ENCODE results near the gene AGAP3. TPM values are rescaled to one million over a fixed set of nuclear protein-coding genes. Genes with fewer than 3 reads are reported as not detected.

AGAP3 gene
- total RNA-seq, 2 donors from 2014 or later: 80.3 to 112 TPM

GRCh38 chr7:151081170-151082101, 4.8 kb upstream of the AGAP3 start:
- Histone ChIP-seq H3K27me3 (replicated peaks; ENCODE audit: insufficient read depth) (no peaks in the 10 kb centered on the region), H3K4me3 (peak overlapping the region; percentile 83 to 87), H3K9me3 (no peaks in the 10 kb centered on the region), H3K4me1 (replicated peaks) (peaks cover 27% of the 10 kb centered on the region), H3K27ac (peak overlapping the region; percentile 88 to 90), H3K36me3 (no peaks in the 10 kb centered on the region)
- DNase-seq (ENCODE audit: low spot score): no peak
- TF ChIP-seq POLR2AphosphoS5 (IDR thresholded peaks at IDR 0.05) (no peak), POLR2A (IDR thresholded peaks at IDR 0.05) (peak; percentile 6)
- TF ChIP-seq, protein P1, sequence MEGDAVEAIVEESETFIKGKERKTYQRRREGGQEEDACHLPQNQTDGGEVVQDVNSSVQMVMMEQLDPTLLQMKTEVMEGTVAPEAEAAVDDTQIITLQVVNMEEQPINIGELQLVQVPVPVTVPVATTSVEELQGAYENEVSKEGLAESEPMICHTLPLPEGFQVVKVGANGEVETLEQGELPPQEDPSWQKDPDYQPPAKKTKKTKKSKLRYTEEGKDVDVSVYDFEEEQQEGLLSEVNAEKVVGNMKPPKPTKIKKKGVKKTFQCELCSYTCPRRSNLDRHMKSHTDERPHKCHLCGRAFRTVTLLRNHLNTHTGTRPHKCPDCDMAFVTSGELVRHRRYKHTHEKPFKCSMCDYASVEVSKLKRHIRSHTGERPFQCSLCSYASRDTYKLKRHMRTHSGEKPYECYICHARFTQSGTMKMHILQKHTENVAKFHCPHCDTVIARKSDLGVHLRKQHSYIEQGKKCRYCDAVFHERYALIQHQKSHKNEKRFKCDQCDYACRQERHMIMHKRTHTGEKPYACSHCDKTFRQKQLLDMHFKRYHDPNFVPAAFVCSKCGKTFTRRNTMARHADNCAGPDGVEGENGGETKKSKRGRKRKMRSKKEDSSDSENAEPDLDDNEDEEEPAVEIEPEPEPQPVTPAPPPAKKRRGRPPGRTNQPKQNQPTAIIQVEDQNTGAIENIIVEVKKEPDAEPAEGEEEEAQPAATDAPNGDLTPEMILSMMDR (IDR thresholded peaks at IDR 0.05): no peak
- intact Hi-C loops (cut with DNase I): loop anchor here (2.0 to 10.0 kb wide), 2 partner anchors 23 to 117 kb away; partner anchors contain the start of gene SLC4A2
- 29% methylated on average over 52 of the region's 64 CpGs for WGBS

- peaks cover 27% of the 10 kb centered on the region for H3K4me1 ChIP-seq (replicated peaks)
- H3K27me3 ChIP-seq (replicated peaks; ENCODE audit: insufficient read depth): no peaks in the 10 kb centered on the region
- no peak for DNase-seq (ENCODE audit: low spot score)
- peak overlapping the region; percentile 77 to 91 for H3K4me3 ChIP-seq
- intact Hi-C loops (cut with DNase I): loop anchor here (2.0 to 10.0 kb wide), 2 partner anchors 24 to 118 kb away; partner anchors contain the start of gene SLC4A2
- H3K27ac ChIP-seq: peak overlapping the region; percentile 88 to 90
- no peaks in the 10 kb centered on the region for H3K36me3 ChIP-seq
- TF ChIP-seq, protein P1 (IDR thresholded peaks at IDR 0.05): no peak
- no peak for TF ChIP-seq POLR2A (IDR thresholded peaks at IDR 0.05)
- no peak for TF ChIP-seq POLR2AphosphoS5 (IDR thresholded peaks at IDR 0.05)
- WGBS: 51% methylated on average over 39 of the region's 42 CpGs
- H3K9me3 ChIP-seq: no peaks in the 10 kb centered on the region
Observed at GRCh38 chr7:151082141-151083070, 3.9 kb upstream of the AGAP3 start.

- peaks cover 35% of the 10 kb centered on the region for H3K4me1 ChIP-seq (replicated peaks)
- WGBS: 1% methylated on average over 29 of the region's 69 CpGs
Observed at GRCh38 chr7:151083071-151083823, 3.0 kb upstream of the AGAP3 start, which contains the start of gene TMUB1. TMUB1 (minus strand) TSS chr7:151083493; CDS start chr7:151082563, 930 bp downstream.

GRCh38 chr7:151083824-151084160, 2.5 kb upstream of the AGAP3 start:
- Histone ChIP-seq H3K4me1 (replicated peaks) (peaks cover 39% of the 10 kb centered on the region), H3K4me3 (peak overlapping the region; percentile 77 to 91), H3K27ac (peak overlapping the region in 1 of 2 donors; percentile 90), H3K36me3 (no peaks in the 10 kb centered on the region), H3K9me3 (no peaks in the 10 kb centered on the region), H3K27me3 (replicated peaks; ENCODE audit: insufficient read depth) (no peaks in the 10 kb centered on the region)
- WGBS: 34% methylated on average over 3 of the region's 3 CpGs
- TF ChIP-seq POLR2A (IDR thresholded peaks at IDR 0.05) (no peak), POLR2AphosphoS5 (IDR thresholded peaks at IDR 0.05) (no peak)
- TF ChIP-seq, protein P1 (IDR thresholded peaks at IDR 0.05): no peak
- intact Hi-C loops (cut with DNase I): loop anchor here (2.0 to 10.0 kb wide), 2 partner anchors 25 to 119 kb away; partner anchors contain the start of gene SLC4A2
- no peak for DNase-seq (ENCODE audit: low spot score)

More at GRCh38 chr7:151083071-151083823, 3.0 kb upstream of the AGAP3 start, which contains the start of gene TMUB1:
- H3K27me3 ChIP-seq (replicated peaks; ENCODE audit: insufficient read depth): no peaks in the 10 kb centered on the region
- peak within 1 kb of the TSS; percentile 77 to 91 for H3K4me3 ChIP-seq
- no peaks in the 10 kb centered on the region for H3K36me3 ChIP-seq
- peak within 1 kb of the TSS; percentile 88 to 90 for H3K27ac ChIP-seq
- intact Hi-C loops (cut with DNase I): loop anchor here (2.0 to 10.0 kb wide), 2 partner anchors 24 to 118 kb away; partner anchors contain the start of gene SLC4A2
- DNase-seq (ENCODE audit: low spot score): peak; percentile 69
- H3K9me3 ChIP-seq: no peaks in the 10 kb centered on the region
- TF ChIP-seq, protein P1 (IDR thresholded peaks at IDR 0.05): no peak
- TF ChIP-seq POLR2AphosphoS5 (IDR thresholded peaks at IDR 0.05) (peak; percentile 58), POLR2A (IDR thresholded peaks at IDR 0.05) (peak; percentile 68)

All from prostate gland (tissue), 2 donors.